ENCODE data around the gene ITGAV.

Gene ITGAV

GRCh38 chr2:186610785-186611184 lies 20.9 kb downstream of the ITGAV start:
- no peak overlapping the region for H3K4me3 ChIP-seq (replicated peaks; ENCODE audit: low read depth, low read length)
- TF ChIP-seq CTCF (IDR thresholded peaks at IDR 0.05; ENCODE audit: low read depth, low read length, missing control alignments) = no peak
- no peak for DNase-seq (ENCODE audit: extremely low read depth, low read depth)

- TF ChIP-seq CTCF (IDR thresholded peaks at IDR 0.05; ENCODE audit: low read depth, low read length, missing control alignments) = no peak
- H3K4me3 ChIP-seq (replicated peaks; ENCODE audit: low read depth, low read length) = no peak overlapping the region
- DNase-seq (ENCODE audit: extremely low read depth, low read depth) = no peak
These were observed 21.7 kb downstream of the ITGAV start for GRCh38 chr2:186611526-186611925.

- no peak for DNase-seq (ENCODE audit: extremely low read depth, low read depth)
- no peak overlapping the region for H3K4me3 ChIP-seq (replicated peaks; ENCODE audit: low read depth, low read length)
- no peak for TF ChIP-seq CTCF (IDR thresholded peaks at IDR 0.05; ENCODE audit: low read depth, low read length, missing control alignments)
These were observed 22.2 kb downstream of the ITGAV start for GRCh38 chr2:186612026-186612425.

- H3K4me3 ChIP-seq (replicated peaks; ENCODE audit: low read depth, low read length) = no peak overlapping the region
- no peak for DNase-seq (ENCODE audit: extremely low read depth, low read depth)
- TF ChIP-seq CTCF (IDR thresholded peaks at IDR 0.05; ENCODE audit: low read depth, low read length, missing control alignments) = no peak
These were observed 22.9 kb downstream of the ITGAV start for GRCh38 chr2:186612555-186613440.

- no peak overlapping the region for H3K4me3 ChIP-seq (replicated peaks; ENCODE audit: low read depth, low read length)
- TF ChIP-seq CTCF (IDR thresholded peaks at IDR 0.05; ENCODE audit: low read depth, low read length, missing control alignments) = no peak
- no peak for DNase-seq (ENCODE audit: extremely low read depth, low read depth)
These were observed 24.5 kb downstream of the ITGAV start for GRCh38 chr2:186614373-186614772.

GRCh38 chr2:186617148-186617547 lies 27.3 kb downstream of the ITGAV start:
- no peak for TF ChIP-seq CTCF (IDR thresholded peaks at IDR 0.05; ENCODE audit: low read depth, low read length, missing control alignments)
- H3K4me3 ChIP-seq (replicated peaks; ENCODE audit: low read depth, low read length) = no peak overlapping the region
- no peak for DNase-seq (ENCODE audit: extremely low read depth, low read depth)
